GM12865 (cell line): ENCODE measurements around the gene SORBS1.
"Not testable (repeated sequence)": the region's sequence is repeated elsewhere in the genome, so short reads cannot be mapped to it uniquely, and the experiment has no call there.

Experiments used
- DNase-seq: peaks from one replicate; pipeline ENCODE4 v3.0.0; 2010; ENCODE audit warnings: low read depth
- H3K4me3 ChIP-seq: 2 replicates; pipeline ENCODE4 v1.5.1; 2011; ENCODE audit warnings: mild to moderate bottlenecking, low read depth, low read length, control low read depth
- CTCF ChIP-seq: IDR thresholded peaks from 2 replicates; pipeline ENCODE4 v1.5.1; 2011; ENCODE audit warnings: low read length, control low read depth, low read depth, inconsistent platforms; ENCODE audit not compliant: insufficient read depth; ENCODE audit errors: missing control alignments

The SORBS1 gene

GRCh38 chr10:95469251-95469650 lies 91.9 kb downstream of the SORBS1 start:
- H3K4me3 ChIP-seq = no peak overlapping the region
- no peak for TF ChIP-seq CTCF
- no peak for DNase-seq

- DNase-seq, H3K4me3 ChIP-seq: not testable (repeated sequence)
These were observed 93.5 kb downstream of the SORBS1 start for GRCh38 chr10:95467642-95468041.

GRCh38 chr10:95467162-95467599 lies 94.0 kb downstream of the SORBS1 start:
- no peak overlapping the region for H3K4me3 ChIP-seq
- no peak for DNase-seq

GRCh38 chr10:95466436-95466835 lies 94.7 kb downstream of the SORBS1 start:
- no peak overlapping the region for H3K4me3 ChIP-seq
- no peak for DNase-seq
- TF ChIP-seq CTCF = no peak

More at GRCh38 chr10:95467162-95467599, 94.0 kb downstream of the SORBS1 start:
- no peak for TF ChIP-seq CTCF

- no peak for DNase-seq
- TF ChIP-seq CTCF = no peak
- no peak overlapping the region for H3K4me3 ChIP-seq
These were observed 96.9 kb downstream of the SORBS1 start for GRCh38 chr10:95464280-95464679.

GRCh38 chr10:95462740-95463667 lies 98.2 kb downstream of the SORBS1 start:
- no peak for DNase-seq
- no peak overlapping the region for H3K4me3 ChIP-seq
- no peak for TF ChIP-seq CTCF

GRCh38 chr10:95461611-95462010 lies 99.6 kb downstream of the SORBS1 start:
- H3K4me3 ChIP-seq = no peak overlapping the region
- no peak for DNase-seq
- TF ChIP-seq CTCF = no peak
